Prostate gland (tissue), 2 donors: Measurements from ENCODE around the gene CYBA.

ENCODE experiments used
- POLR2A ChIP-seq: fragments of 450-650 bp; IDR thresholded peaks from one replicate; pipeline ENCODE4 v1.6.1; 2016; ENCODE audit warnings: antibody characterized with exemption, mild to moderate bottlenecking
- POLR2AphosphoS5 ChIP-seq: sonication (generic); formaldehyde crosslinking; IDR thresholded peaks from one replicate; pipeline ENCODE4 v1.6.1; 2017; ENCODE audit warnings: antibody characterized with exemption
- TF ChIP-seq, protein P1 (sequence below), 4 experiments: fragments of 200-600 bp in 2 of 4; fragments of 450-650 bp in 2 of 4; sonication (generic) in 2 of 4; IDR thresholded peaks; 1 replicate in 3 of 4; 2 replicates in 1 of 4; pipeline ENCODE4 v1.5.1; 2016 to 2019; ENCODE audit warnings: antibody characterized with exemption in 4 of 4, mild to moderate bottlenecking in 2 of 4, moderate library complexity in 2 of 4

DNA sequence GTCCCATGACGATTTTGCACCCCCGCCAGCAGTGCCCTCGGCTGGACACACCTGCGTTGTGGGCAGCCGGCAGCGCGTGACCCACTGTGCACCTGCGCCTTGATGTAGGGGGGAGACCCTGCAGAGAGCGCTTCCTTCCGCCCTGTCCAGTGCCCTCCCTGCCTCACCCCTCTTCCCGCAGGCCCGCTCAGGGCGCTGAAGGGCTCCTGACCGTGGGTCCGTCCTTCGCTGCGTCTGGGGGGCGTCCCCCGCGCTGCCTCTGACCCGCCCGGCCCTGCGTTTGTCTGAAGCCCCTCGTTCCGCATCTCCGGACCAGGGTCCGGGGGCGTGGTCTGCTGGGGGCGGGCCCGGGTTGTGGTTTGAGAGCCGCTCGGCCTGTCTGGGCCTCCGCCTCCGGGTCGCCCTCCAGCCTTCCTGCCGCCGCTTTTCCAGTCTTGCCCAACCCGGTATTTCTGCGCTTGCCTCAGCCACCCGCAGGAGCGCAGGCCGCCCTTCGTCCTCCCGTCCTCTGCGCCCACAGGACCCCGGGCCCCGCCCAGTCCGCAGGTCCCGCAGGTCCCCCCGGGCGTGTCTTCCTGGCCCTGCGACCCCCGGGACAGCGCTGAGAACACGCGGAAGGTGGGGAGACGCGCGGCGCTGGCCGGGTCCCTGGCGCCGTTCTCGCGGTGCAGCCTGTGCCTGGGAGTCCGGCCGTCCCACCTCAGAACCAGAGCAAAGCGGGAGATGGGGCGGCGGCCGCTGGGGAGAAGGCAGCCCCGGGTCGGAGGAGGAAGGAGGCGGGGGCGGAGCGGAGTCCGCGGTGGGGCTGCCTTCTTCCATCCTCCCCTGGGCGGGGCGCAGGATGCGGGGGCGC is 16.5 kb downstream of the CYBA start:
- TF ChIP-seq, protein P1, sequence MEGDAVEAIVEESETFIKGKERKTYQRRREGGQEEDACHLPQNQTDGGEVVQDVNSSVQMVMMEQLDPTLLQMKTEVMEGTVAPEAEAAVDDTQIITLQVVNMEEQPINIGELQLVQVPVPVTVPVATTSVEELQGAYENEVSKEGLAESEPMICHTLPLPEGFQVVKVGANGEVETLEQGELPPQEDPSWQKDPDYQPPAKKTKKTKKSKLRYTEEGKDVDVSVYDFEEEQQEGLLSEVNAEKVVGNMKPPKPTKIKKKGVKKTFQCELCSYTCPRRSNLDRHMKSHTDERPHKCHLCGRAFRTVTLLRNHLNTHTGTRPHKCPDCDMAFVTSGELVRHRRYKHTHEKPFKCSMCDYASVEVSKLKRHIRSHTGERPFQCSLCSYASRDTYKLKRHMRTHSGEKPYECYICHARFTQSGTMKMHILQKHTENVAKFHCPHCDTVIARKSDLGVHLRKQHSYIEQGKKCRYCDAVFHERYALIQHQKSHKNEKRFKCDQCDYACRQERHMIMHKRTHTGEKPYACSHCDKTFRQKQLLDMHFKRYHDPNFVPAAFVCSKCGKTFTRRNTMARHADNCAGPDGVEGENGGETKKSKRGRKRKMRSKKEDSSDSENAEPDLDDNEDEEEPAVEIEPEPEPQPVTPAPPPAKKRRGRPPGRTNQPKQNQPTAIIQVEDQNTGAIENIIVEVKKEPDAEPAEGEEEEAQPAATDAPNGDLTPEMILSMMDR (IDR thresholded peaks at IDR 0.05): no peak
- no peak for TF ChIP-seq POLR2A
- TF ChIP-seq POLR2AphosphoS5: no peak
